Endothelial cell (in vitro differentiated cells): Measurements from ENCODE around the gene NCOA6. TPM values are rescaled to one million over a fixed set of nuclear protein-coding genes. Genes with fewer than 3 reads are reported as not detected.

ENCODE experiments used
- DNase-seq: peaks from one replicate; pipeline ENCODE4 v3.0.0; 2021; ENCODE audit warnings: low spot score
- H3K27ac Mint-ChIP-seq: one replicate; pipeline ENCODE4 v1.8.0; 2021; ENCODE audit warnings: mixed read lengths, inconsistent platforms; ENCODE audit not compliant: unreplicated experiment
- H3K27me3 Mint-ChIP-seq: one replicate; pipeline ENCODE4 v1.8.0; 2021; ENCODE audit warnings: mild to moderate bottlenecking, moderate library complexity, mixed read lengths, inconsistent platforms; ENCODE audit not compliant: unreplicated experiment
- H3K36me3 Mint-ChIP-seq: one replicate; pipeline ENCODE4 v1.8.0; 2021; ENCODE audit warnings: mild to moderate bottlenecking, low read depth, mixed read lengths, inconsistent platforms; ENCODE audit not compliant: unreplicated experiment
- H3K4me1 Mint-ChIP-seq: one replicate; pipeline ENCODE4 v1.8.0; 2021; ENCODE audit warnings: mild to moderate bottlenecking, mixed read lengths, inconsistent platforms; ENCODE audit not compliant: unreplicated experiment
- H3K4me3 Mint-ChIP-seq: one replicate; pipeline ENCODE4 v1.8.0; 2021; ENCODE audit warnings: mild to moderate bottlenecking, mixed read lengths, inconsistent platforms; ENCODE audit not compliant: unreplicated experiment
- H3K9me3 Mint-ChIP-seq: one replicate; pipeline ENCODE4 v1.8.0; 2021; ENCODE audit warnings: mixed read lengths, inconsistent platforms; ENCODE audit not compliant: unreplicated experiment
- CTCF ChIP-seq: fragments of 200-600 bp; sonication (generic); IDR thresholded peaks from one replicate; pipeline ENCODE4 v1.5.0; 2021; ENCODE audit warnings: antibody characterized with exemption; ENCODE audit not compliant: unreplicated experiment
- total RNA-seq: library from RNA; stranded (reverse); fragmentation: NEBNext Ultra II Directional; extraction: Animal tissue kit (Norgen Biotek cat#: 25700); gene quantifications from one replicate; pipeline ENCODE4 v1.2.1, GENCODE V29; 2021; ENCODE audit not compliant: unreplicated experiment

Gene NCOA6
- total RNA-seq, 1 donor from 2014 or later = 22.0 TPM

DNA sequence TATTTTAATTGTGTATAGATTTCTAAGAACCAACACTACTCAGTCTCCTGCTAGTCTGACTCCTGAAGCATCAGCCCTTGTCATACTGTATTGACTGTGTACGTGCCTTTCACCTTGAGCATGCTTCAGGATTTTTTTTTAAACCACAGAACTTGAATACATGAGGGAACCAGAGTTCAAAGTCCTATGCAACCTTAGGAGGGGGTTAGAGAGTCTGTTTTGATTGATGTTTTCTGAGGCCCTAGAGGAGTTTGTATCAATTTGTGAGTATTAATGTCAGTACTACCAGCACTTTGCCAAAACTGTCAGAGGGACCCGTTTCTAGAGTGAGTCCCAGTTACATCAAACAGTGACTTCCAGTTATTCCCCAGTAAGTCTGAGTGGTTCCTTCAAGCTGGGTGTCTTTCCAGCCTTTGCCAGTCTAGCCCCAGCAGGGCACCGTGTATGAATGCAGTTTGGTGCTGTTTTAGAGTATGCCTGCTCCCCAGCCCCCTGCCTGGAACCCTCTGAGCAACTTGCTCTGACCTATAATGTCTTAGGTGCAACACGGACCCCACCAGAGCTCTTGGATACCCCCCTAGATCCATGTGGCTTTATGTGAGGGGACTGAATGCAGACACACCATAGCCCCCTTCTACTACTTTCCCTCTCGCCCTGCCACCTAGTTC is 112.8 kb downstream of the NCOA6 start:
- Mint-ChIP-seq H3K27ac (peak overlapping the region; percentile 37), H3K36me3 (peaks cover 30% of the 10 kb centered on the region), H3K27me3 (peaks cover 8% of the 10 kb centered on the region), H3K4me1 (peaks cover 16% of the 10 kb centered on the region), H3K9me3 (no peaks in the 10 kb centered on the region), H3K4me3 (peak overlapping the region; percentile 2)
- no peak for TF ChIP-seq CTCF
- no peak for DNase-seq

GRCh38 chr20:34711813-34712430 is 113.5 kb downstream of the NCOA6 start:
- TF ChIP-seq CTCF = no peak
- Mint-ChIP-seq H3K27me3 (peaks cover 8% of the 10 kb centered on the region), H3K36me3 (peaks cover 34% of the 10 kb centered on the region), H3K4me1 (peaks cover 21% of the 10 kb centered on the region), H3K4me3 (no peak overlapping the region), H3K9me3 (no peaks in the 10 kb centered on the region), H3K27ac (no peak overlapping the region)
- no peak for DNase-seq

DNA sequence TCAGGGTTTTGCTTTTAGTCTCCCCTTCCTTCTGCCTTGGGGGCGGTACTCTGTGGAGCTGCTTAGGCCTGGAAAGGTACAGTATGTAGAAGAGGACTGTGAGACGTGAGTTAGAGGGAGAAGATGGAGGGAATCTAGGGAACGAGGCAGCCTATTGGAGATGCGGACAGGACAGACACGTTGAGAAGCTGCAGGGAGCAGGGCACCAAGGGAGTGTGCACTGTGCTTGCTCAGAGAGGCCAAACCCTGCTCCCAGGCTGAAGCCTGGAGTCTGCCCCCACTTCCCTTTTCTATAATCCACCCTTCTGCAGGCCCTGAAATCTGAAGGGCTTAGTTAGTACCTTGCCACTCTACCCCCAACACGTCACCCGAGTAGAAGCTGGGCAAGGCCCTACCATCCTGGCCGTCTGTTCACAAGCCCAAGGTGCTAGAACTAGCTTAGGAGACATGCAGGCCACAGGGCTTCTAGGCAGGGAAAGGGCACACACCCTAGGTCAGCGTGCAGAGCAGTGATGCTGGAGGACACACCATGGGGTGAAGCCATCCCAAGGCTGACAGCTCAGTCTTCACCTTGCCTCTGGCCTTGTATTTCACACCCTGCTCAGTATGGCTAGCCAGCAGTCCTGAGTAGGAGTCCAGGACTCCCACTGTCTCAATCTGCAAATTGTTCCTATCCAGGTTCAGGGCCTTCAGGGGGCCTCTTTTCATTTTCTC is 114.4 kb downstream of the NCOA6 start:
- no peak for DNase-seq
- Mint-ChIP-seq H3K4me1 (peaks cover 30% of the 10 kb centered on the region), H3K36me3 (peaks cover 41% of the 10 kb centered on the region), H3K4me3 (peak overlapping the region; percentile 69), H3K27ac (no peak overlapping the region), H3K27me3 (peaks cover 8% of the 10 kb centered on the region), H3K9me3 (no peaks in the 10 kb centered on the region)
- no peak for TF ChIP-seq CTCF

GRCh38 chr20:34710568-34710839 is 114.9 kb downstream of the NCOA6 start:
- H3K27ac Mint-ChIP-seq = peak overlapping the region; percentile 13

More at GRCh38 chr20:34710568-34710839, 114.9 kb downstream of the NCOA6 start:
- H3K9me3 Mint-ChIP-seq = no peaks in the 10 kb centered on the region
- TF ChIP-seq CTCF = no peak
- DNase-seq = no peak
- H3K4me1 Mint-ChIP-seq = peaks cover 35% of the 10 kb centered on the region
- peaks cover 41% of the 10 kb centered on the region for H3K36me3 Mint-ChIP-seq
- H3K4me3 Mint-ChIP-seq = peak overlapping the region; percentile 69
- H3K27me3 Mint-ChIP-seq = peaks cover 10% of the 10 kb centered on the region
